ENCODE results near the gene RNLS.

Gene RNLS

DNA sequence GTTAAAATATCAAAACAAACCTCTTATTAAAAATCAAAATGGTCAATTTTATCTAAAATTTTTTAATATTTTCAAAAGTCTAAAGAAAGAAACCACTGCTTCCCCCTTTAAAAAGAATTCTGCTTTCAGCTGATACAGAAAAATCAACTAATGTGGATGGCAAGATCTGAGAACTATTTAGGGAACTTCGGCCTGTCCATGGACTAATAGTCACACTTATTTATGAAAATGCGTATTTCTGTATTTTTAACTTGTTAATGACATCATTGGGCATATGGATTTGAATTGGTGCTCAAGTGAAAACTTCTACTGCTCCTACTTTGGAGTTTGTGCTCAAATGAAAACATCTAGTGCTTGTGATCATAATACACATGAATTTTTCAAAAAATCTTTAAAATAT, 31.9 kb downstream of the RNLS start:
- no peak for DNase-seq

- DNase-seq: no peak
Measured at GRCh38 chr10:88546497-88546896, 36.6 kb downstream of the RNLS start.

- no peak for DNase-seq
Measured at GRCh38 chr10:88545359-88545758, 37.8 kb downstream of the RNLS start.

GRCh38 chr10:88544140-88544870, 38.8 kb downstream of the RNLS start:
- no peak for DNase-seq

DNA sequence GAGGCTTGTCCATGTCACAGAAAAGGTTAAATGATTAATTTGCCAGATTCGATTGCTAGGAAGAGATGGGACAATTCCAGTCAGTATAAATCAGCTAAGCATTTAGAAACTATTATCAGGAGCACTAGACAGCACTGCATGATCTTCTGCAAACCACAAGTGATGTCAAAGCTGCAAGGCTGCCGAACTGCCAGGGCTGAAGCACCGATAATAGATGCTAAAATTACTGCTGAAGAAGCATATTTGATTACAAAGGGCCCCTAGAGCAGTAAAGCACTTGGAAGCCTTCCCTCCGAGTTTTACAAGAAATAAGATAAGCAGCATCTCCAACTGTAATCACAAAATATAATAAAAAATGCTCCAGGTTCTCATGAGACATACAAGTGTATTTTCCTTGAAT, 40.6 kb downstream of the RNLS start:
- no peak for DNase-seq

DNA sequence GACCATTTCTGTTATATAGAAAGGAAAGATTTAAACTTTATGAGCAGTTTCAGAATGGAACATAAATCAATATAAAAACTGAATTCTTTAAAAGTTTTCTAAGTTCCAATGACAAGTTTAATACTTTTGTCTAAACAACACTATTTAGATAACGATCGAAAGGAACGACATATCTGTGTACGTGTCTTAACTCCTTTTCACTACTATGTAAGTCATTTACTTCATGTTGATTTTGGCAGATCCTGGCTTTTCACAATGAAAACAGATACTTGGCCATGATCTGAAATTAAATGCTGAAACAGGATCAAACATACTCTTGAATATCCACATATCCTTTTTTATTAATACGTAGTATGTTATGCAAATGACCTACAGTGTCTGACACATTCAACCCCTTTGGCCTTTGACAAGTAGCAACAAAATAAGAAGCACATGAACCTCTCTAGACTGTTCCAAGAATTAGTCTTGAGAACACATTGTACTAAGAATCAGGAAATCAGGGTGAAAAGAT, 41.9 kb downstream of the RNLS start:
- DNase-seq: no peak

- DNase-seq: no peak
Measured at GRCh38 chr10:88540351-88540750, 42.8 kb downstream of the RNLS start.

- DNase-seq: no peak
Measured at GRCh38 chr10:88538048-88538447, 45.1 kb downstream of the RNLS start.

DNA sequence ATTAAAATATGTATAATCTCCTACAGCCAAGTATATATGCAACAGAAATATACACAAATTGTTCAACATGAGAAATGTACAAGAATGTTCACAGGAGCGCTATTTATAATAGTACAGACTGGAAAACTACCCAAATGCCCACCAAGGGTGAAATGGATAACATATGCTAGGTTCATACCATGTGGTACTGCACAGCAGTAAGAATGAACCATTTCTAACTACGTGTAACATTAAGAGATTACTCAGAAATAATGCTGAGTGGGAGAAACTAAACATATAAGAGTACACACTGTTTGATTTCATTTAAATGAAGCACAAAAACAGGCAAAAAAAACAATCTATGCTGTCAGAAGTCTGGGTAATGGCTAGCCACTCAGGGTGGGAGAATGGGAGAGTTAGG, 45.8 kb downstream of the RNLS start:
- DNase-seq: no peak

GRCh38 chr10:88536437-88536836, 46.7 kb downstream of the RNLS start:
- no peak for DNase-seq

DNA sequence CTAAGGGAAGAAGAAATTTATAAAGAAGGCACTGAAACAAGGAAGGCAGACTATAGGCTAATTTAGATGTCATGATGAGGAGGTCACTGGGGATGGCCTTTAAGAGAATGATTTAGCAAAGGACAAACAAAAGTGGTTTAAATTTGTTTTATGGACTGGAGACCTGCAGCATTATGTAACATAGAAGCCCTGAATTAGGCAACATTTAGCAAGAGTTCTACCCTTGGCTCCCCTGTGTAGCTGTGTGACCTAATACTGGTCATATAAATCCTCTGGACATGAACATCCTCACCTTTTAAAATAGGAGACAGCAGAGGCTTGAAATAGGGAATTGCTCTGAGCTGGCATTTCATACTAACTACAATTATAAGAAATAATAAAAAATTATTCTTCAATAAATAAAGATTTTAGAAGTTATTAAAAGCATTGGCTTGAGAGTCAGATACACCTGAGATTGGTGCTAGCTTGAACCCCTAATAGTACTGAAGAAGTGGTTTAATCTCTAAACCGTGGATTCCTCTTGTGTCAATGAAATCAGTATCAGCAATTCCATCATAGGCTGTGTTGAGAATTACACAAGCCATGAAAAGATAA, 48.9 kb downstream of the RNLS start:
- DNase-seq: no peak

DNA sequence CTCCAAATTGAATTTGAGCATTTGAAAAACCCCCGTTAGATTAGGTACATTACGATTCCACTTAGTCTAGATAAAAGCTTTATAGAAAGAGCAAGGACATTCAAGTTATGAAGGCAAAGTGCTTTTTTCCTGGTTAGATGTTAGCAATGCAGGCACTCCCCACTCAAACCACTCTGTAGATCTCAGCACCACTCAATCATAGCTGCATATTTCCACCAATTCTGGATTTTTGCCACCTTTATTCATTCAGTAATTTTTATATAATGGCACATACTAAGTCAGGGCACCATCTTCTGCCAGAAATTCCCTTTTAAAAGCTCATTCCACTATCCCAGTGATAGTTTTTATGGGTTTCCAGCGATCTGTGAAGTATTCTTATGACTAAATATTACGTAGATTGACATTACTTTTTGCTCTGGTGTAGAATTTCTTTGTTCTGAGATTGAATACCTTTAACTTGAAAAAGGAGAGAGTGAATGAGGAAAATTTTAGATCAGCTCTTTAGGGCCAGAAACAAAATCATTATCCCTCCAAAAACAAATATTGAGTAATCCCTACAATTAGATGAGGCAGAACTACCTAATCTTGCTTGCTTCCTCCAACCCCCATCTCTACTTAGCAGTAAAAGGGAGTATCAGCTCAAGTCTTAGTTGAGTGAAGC, 51.6 kb downstream of the RNLS start:
- no peak for DNase-seq

DNA sequence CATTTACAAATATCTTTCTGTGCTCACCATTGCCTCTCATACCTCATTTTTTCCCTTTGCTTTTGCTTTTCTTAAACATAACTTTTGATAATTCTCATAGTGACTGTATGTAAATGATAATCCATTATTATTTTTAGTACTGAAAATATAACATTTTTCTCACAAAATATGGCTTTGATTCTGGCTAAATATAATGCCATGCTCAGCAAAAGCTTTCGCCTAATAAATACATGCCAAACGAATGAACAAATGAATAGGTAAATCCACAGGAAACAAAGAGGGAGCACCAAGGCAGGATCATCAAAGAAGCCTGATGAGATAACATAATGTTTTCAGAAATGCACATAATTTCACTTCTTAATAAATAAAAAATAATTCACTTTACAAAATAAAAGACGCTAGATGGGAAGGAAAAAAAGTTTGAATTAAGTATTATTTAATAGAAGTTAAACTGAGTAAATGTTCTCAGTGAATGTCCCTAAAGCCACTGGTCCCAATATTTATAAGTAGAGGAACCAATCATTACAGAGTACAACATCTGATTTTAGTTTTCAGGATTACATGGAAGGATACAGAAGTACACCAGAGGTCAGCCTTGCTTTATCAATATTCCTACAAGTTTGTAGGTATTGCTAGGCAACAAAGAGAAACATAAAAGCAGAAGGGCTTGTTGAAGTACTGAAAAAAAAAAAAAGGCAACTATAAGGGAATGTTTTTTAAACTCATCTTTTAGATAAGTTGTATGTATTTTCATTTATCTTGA, 52.3 kb downstream of the RNLS start:
- DNase-seq: no peak

DNA sequence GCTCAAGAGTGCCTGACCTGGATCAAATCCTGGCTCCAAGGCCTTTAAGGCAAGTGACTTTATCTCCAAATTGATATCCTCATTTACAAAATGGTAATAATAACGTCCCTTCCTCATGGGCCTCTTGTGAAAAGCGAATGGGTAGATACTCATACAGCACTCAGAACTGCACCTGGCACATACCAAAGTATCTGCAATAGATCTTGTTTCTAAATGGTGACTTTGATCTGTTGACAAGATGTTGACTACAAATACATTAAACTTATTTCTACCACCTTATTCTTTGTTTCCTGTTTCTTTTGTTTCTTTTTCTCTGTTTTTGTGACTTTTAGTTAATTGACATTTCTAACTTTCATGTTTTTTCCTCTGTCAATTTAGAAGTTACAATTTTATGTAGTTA, 53.0 kb downstream of the RNLS start:
- no peak for DNase-seq

- DNase-seq: no peak
Measured at GRCh38 chr10:88528806-88529570, 54.1 kb downstream of the RNLS start.

- DNase-seq: no peak
Measured at GRCh38 chr10:88528201-88528600, 54.9 kb downstream of the RNLS start.

GRCh38 chr10:88527245-88527644, 55.9 kb downstream of the RNLS start:
- DNase-seq: no peak

DNA sequence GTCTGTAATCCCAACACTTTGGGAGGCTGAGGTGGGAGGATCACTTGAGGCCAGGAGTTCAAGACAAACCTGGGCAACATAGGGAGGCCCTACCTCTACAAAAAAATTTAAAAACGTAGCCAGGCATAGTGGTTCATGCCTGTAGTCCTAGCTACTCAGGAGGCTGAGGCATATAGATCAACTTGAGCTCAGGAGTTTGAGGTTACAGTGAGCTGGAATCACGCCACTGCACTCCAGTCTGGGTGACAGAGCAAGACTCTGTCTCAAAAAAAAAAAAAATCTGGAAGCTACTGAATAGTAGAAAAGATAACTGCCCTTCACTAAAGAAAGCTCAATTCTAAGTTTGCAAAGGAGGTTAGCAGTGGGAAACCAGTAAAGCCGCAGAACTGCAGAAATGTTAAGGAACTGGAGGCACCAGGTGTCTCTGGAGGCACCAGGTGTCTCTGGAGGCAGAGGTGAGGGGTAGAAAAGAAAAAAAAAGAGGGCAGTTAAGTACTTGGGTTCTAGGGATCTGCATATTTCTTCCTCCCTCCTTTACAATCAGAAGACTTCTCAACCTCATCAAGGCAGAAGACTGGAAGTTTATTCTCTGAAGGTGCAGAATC, 56.5 kb downstream of the RNLS start:
- DNase-seq: no peak

- no peak for DNase-seq
Measured at GRCh38 chr10:88525371-88526069, 57.6 kb downstream of the RNLS start.

GRCh38 chr10:88523739-88524400, 59.2 kb downstream of the RNLS start:
- DNase-seq: no peak

DNA sequence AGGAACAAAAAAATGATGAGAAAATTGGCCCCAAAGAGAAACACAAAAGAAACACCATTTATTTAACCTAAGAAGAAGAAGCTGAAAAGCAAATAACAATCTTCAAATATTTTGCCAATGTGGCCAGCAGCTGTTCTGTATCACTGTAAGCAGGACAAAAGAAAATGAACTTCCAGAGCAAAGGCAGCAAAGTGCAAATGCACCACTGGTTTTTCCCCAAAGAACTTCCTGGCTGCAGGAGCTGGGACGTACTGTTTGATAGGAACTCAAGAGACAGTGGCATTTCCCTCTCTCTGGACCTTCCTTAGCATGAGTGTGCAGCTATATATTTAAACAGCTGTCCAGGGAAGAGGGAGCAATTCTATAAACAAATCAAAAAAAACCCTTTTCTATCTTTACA, 60.4 kb downstream of the RNLS start:
- DNase-seq: no peak

Data from CD4-positive, alpha-beta T cell treated with Interleukin-4 for 1 hour (primary cell).